CD4-positive, alpha-beta T cell treated with Interleukin-10 for 1 hour (primary cell): Measurements from ENCODE around the gene HDGF.

ENCODE experiments used
- DNase-seq: peaks from one replicate; pipeline ENCODE4 v3.0.0-alpha.2; 2020

The HDGF gene

GRCh38 chr1:156693848-156694689 lies 57.4 kb downstream of the HDGF start:
- DNase-seq, result no peak

- DNase-seq, result peak; percentile 13
These were observed 58.3 kb downstream of the HDGF start for GRCh38 chr1:156692925-156693847.

DNA sequence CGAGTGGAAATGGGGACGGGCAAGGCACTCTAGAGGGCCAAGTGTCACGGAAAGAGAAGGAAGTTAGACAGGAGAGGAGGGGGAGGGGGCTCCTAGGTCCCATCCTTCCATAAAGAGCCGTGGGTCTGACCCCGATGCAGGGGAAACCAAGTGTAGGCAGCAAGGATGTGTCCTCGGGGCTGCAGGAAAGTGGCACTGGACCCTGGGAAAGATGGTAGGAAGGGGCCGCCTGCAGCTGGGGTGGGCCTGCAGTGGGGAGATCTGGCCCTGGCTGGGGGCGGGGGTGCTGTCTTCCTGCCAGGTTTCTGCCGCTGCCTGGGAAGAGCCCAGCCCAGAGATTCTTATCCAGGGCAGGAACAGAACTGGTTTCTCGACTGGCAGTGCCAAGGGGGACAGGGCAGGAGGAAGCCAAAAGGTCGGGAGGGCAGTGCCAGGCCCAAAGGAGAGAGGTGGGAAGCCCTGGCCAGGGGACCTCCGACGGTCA lies 59.0 kb downstream of the HDGF start:
- DNase-seq, result no peak
